ENCODE results near the gene TTL. TPM values are rescaled to one million over a fixed set of nuclear protein-coding genes. Genes with fewer than 3 reads are reported as not detected.
"Not testable (repeated sequence)": the region's sequence is repeated elsewhere in the genome, so short reads cannot be mapped to it uniquely, and the experiment has no call there.

TTL gene
- total RNA-seq, 3 donors from 2014 or later: 13.4 to 32.2 (median 20.3) TPM

GRCh38 chr2:112518807-112519206 is 36.9 kb downstream of the TTL start:
- DNase-seq (no peak), ATAC-seq (no peak)
- intact Hi-C loops (cut with DNase I, micrococcal nuclease): no loop called here
- no peaks in the 10 kb centered on the region for H3K4me1 ChIP-seq (ENCODE audit: low read depth)
- H3K4me3 ChIP-seq: no peak overlapping the region
- no peak for TF ChIP-seq CTCF (IDR thresholded peaks at IDR 0.05)
- H3K36me3 ChIP-seq (ENCODE audit: low read depth): no peaks in the 10 kb centered on the region
- H3K9me3 ChIP-seq: no peaks in the 10 kb centered on the region

- Histone ChIP-seq H3K9me3 (no peaks in the 10 kb centered on the region), H3K4me1 (ENCODE audit: low read depth) (no peaks in the 10 kb centered on the region), H3K4me3 (no peak overlapping the region), H3K36me3 (ENCODE audit: low read depth) (no peaks in the 10 kb centered on the region)
- DNase-seq (no peak), ATAC-seq (no peak)
- TF ChIP-seq CTCF (IDR thresholded peaks at IDR 0.05): no peak
- intact Hi-C loops (cut with DNase I, micrococcal nuclease): no loop called here
Measured at GRCh38 chr2:112519506-112519905, 37.5 kb downstream of the TTL start.

GRCh38 chr2:112520234-112520783 is 38.4 kb downstream of the TTL start:
- Histone ChIP-seq H3K4me1 (ENCODE audit: low read depth) (no peaks in the 10 kb centered on the region), H3K4me3 (no peak overlapping the region), H3K36me3 (ENCODE audit: low read depth) (no peaks in the 10 kb centered on the region), H3K9me3 (no peaks in the 10 kb centered on the region)
- no peak for DNase-seq
- intact Hi-C loops (cut with DNase I, micrococcal nuclease): no loop called here
- TF ChIP-seq CTCF (IDR thresholded peaks at IDR 0.05): no peak
- ATAC-seq: no peak

GRCh38 chr2:112523291-112523777 is 41.4 kb downstream of the TTL start:
- Histone ChIP-seq H3K4me3 (no peak overlapping the region), H3K36me3 (ENCODE audit: low read depth) (no peaks in the 10 kb centered on the region), H3K9me3 (no peaks in the 10 kb centered on the region), H3K4me1 (ENCODE audit: low read depth) (no peaks in the 10 kb centered on the region)
- DNase-seq (no peak), ATAC-seq (no peak)
- TF ChIP-seq CTCF (IDR thresholded peaks at IDR 0.05): no peak
- intact Hi-C loops (cut with DNase I, micrococcal nuclease): no loop called here

GRCh38 chr2:112524276-112524675 is 42.3 kb downstream of the TTL start:
- ATAC-seq; H3K4me3 ChIP-seq; H3K36me3 ChIP-seq (ENCODE audit: low read depth); DNase-seq; H3K4me1 ChIP-seq (ENCODE audit: low read depth); H3K9me3 ChIP-seq; intact Hi-C loops (cut with DNase I, micrococcal nuclease): not testable (repeated sequence)

GRCh38 chr2:112528541-112528940 is 46.6 kb downstream of the TTL start:
- no peak for TF ChIP-seq CTCF (IDR thresholded peaks at IDR 0.05)
- H3K36me3 ChIP-seq (ENCODE audit: low read depth): no peaks in the 10 kb centered on the region
- H3K4me1 ChIP-seq (ENCODE audit: low read depth): no peaks in the 10 kb centered on the region
- intact Hi-C loops (cut with DNase I, micrococcal nuclease): no loop called here
- H3K4me3 ChIP-seq: no peak overlapping the region
- H3K9me3 ChIP-seq: no peaks in the 10 kb centered on the region
- no peak for ATAC-seq
- DNase-seq: no peak

Data from mucosa of descending colon (tissue), 3 donors.